NCI-H128 (cell line): Measurements from ENCODE around the gene CEP170B.
"Not testable (repeated sequence)": the region's sequence is repeated elsewhere in the genome, so short reads cannot be mapped to it uniquely, and the experiment has no call there.

Experiments
- DNase-seq: peaks from one replicate; lab custom pipeline; 2025; ENCODE audit not compliant: unreplicated experiment; lab: John Stamatoyannopoulos, UW

Gene CEP170B

GRCh38 chr14:104889375-104889757 lies 24.3 kb downstream of the CEP170B start:
- DNase-seq: no peak

- DNase-seq: not testable (repeated sequence)
These were observed 25.2 kb downstream of the CEP170B start for GRCh38 chr14:104890292-104890691.

GRCh38 chr14:104891121-104891551 lies 26.1 kb downstream of the CEP170B start:
- DNase-seq: no peak

- no peak for DNase-seq
These were observed 26.8 kb downstream of the CEP170B start for GRCh38 chr14:104891664-104892530.

- DNase-seq: no peak
These were observed 27.7 kb downstream of the CEP170B start for GRCh38 chr14:104892531-104893434.

- no peak for DNase-seq
These were observed 28.6 kb downstream of the CEP170B start for GRCh38 chr14:104893435-104894207.

GRCh38 chr14:104894331-104895206 lies 29.5 kb downstream of the CEP170B start:
- no peak for DNase-seq

GRCh38 chr14:104895207-104895785 lies 30.2 kb downstream of the CEP170B start:
- no peak for DNase-seq

- peak; percentile 82 for DNase-seq
These were observed 31.0 kb downstream of the CEP170B start for GRCh38 chr14:104895786-104896661.

GRCh38 chr14:104897330-104898194 lies 32.5 kb downstream of the CEP170B start:
- no peak for DNase-seq

- DNase-seq: no peak
These were observed 33.1 kb downstream of the CEP170B start for GRCh38 chr14:104898195-104898558.

- DNase-seq: no peak
These were observed 33.9 kb downstream of the CEP170B start for GRCh38 chr14:104898870-104899510.

- no peak for DNase-seq
These were observed 34.7 kb downstream of the CEP170B start for GRCh38 chr14:104899781-104900180.

- no peak for DNase-seq
These were observed 35.8 kb downstream of the CEP170B start for GRCh38 chr14:104900639-104901512.

- no peak for DNase-seq
These were observed 38.9 kb downstream of the CEP170B start for GRCh38 chr14:104903990-104904389.
